GM13977 (cell line): Measurements from ENCODE around the gene BTN1A1.

ENCODE experiments used
- DNase-seq: peaks from one replicate; pipeline ENCODE4 v3.0.0; 2012; ENCODE audit warnings: low spot score
- in situ Hi-C: fragments of 300-500 bp; cut with MboI; formaldehyde crosslinking; loops from one replicate; pipeline ENCODE4 v1.12.0; 2022; ENCODE audit warnings: low sequenced_read_pairs, low pct_unique_long_range_greater_than_20kb, mixed read lengths, inconsistent platforms; ENCODE audit not compliant: unreplicated experiment
- TF ChIP-seq, protein P1 (sequence below): IDR thresholded peaks from 2 replicates; pipeline ENCODE4 v1.5.1; 2012; ENCODE audit warnings: mild to moderate bottlenecking, control low read depth; ENCODE audit not compliant: insufficient read depth; ENCODE audit errors: extremely low read depth, missing control alignments

The BTN1A1 gene

DNA sequence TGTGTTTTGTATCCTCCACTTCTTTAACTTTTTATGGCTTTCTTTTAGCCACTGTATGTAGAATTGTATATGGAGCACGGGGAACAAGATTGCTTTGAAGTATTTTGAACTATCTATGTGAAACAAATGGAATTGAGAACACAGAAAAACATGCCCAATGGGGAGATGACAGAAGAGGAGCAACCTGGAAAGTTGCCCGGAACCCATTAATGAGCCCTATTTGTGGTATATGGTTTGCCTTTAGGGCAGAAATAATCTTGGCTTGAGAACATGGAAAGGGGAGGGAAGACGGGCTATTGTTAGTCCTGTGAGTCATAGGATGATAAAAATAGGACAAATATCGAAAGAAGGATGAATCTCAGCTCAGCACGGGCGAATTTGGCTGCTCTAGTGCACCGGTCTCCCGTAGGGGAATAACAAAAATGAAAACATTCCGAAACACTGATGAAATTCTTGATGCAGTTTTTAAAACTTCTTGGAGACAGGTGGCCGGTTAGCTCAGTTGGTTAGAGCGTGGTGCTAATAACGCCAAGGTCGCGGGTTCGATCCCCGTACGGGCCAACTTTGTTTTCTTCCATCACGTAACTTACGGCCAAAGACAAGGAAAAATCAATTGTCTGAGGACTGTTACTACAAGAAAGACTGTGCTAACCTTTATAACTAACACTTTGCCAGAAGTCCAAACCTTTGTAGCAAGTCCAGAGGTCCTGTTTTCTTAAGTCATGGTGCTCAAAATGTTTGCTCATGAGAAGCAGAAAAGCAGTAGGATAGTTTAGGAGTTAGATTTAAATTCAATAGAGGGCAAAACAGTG is 53.7 kb downstream of the BTN1A1 start:
- in situ Hi-C loops, result no loop called here
- DNase-seq, result peak; percentile 48

DNA sequence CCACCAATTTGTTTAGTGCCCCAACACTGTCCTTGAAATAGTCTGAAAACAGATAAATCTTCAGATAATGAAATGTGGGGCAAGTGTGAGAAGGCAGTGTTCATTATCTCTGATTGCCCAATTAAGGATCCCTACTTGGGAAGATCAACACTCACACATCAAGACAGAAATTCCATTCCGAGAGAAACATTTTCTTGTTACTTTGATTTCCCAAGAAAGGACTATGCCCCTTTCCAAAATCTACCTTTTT is 54.3 kb downstream of the BTN1A1 start:
- in situ Hi-C loops, result no loop called here
- TF ChIP-seq, protein P1, sequence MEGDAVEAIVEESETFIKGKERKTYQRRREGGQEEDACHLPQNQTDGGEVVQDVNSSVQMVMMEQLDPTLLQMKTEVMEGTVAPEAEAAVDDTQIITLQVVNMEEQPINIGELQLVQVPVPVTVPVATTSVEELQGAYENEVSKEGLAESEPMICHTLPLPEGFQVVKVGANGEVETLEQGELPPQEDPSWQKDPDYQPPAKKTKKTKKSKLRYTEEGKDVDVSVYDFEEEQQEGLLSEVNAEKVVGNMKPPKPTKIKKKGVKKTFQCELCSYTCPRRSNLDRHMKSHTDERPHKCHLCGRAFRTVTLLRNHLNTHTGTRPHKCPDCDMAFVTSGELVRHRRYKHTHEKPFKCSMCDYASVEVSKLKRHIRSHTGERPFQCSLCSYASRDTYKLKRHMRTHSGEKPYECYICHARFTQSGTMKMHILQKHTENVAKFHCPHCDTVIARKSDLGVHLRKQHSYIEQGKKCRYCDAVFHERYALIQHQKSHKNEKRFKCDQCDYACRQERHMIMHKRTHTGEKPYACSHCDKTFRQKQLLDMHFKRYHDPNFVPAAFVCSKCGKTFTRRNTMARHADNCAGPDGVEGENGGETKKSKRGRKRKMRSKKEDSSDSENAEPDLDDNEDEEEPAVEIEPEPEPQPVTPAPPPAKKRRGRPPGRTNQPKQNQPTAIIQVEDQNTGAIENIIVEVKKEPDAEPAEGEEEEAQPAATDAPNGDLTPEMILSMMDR, result no peak
- DNase-seq, result no peak

More for the DNA sequence above, 53.7 kb downstream of the BTN1A1 start:
- TF ChIP-seq, protein P1, result no peak

DNA sequence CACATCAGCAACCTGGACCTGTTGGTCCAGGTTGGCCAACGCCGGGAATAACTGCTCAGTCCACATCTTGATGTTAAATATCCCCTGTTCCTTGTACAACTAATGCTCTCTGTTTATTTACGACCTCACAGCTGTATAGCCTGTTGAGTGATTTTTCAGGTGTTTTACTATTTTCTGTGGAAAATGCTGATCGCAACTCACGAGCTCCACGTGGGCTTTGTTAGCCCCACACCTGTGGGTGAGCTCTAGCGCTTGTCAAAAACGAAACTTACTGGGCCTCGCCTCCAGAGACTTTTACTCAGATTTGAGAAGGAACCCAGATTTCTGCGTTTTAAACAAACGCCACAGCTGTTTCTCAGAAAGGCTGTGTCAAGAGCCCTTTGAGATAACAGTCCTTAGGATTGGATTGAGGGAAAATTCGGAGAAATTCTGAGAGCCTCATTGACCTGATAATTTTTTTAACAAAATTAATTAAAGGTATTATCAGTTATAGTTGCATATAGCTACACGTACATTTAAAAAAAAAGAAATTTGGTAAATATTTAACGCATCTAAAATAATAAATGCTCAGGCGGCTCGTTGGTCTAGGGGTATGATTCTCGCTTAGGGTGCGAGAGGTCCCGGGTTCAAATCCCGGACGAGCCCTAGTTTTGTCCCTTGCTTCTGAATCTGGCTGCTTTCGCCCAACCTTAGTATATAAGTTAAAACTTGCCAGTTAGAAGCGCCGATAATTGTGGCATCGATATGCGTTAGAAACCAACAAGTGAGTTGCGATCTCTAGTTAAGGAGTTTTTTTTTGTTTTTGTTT is 54.8 kb downstream of the BTN1A1 start:
- in situ Hi-C loops, result no loop called here
- TF ChIP-seq, protein P1, result no peak
- peak; percentile 54 for DNase-seq

DNA sequence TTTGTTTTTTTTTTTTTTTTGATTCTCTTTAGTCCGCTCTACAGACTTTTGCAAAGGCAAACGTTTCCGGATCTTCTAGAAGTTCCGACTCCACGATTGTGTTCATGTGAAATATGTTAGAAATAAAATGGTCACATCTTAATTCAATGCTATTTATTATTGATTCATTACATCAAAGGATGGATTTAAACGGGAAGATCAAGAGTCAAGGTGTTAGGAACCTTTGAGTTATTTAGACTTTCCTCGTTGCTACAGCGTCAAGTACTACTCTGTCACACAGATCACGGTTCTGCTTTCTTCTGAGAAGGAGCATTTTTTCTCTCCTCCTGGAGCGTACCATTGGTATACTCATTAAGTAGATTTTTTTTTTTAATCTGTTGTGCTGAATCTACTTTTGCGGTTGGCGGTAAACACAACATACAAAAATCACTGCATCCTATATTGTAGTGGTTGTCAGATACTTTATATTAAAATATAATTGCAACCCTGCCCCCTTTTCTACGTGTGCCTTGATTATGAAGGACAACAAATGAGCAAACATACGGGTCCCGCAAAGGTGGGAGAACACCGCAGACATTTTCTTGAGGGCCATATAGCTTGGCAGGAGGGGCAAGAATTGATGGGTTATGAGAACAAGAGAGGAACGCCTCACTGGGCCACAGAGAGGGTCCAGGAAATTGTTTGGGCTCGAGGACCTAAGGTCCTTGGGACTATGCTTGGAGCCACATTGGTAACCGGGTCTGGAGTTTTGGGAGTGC is 55.6 kb downstream of the BTN1A1 start:
- TF ChIP-seq, protein P1, result no peak

DNA sequence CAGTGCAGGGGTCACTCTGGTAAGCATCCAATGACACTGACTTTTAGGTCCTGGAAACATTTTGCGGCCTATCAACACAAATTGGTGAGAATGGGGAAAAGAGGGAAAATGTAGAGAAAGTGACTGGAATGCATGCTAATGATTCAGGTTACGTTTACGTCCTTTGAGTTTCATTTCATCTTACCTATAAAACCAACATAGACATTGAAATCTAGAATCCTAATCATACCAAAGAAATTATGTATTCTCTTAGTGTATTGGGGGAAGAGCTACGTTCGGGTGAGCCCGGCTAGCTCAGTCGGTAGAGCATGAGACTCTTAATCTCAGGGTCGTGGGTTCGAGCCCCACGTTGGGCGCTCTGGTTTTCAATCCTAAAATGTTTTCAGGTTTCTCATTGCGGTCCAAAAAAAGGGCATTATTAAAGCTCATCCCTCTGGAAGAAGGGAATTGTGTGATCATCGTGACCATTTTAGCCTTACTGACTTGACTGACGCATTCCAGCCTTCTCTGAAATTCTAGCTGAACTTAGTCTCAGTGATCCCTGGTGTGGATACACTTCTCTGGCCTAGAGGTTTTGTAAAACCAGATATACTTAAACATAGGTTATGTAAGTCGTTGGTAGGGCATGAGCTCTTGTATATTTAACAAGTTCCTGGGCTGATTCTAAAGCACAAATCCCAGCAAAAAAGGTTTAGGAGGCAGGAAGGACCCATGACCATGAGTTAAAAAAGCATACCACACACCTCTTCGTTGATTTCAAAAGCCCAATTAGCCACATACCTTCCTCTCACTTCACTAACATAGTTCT is 56.4 kb downstream of the BTN1A1 start:
- DNase-seq, result no peak
- in situ Hi-C loops, result no loop called here
- TF ChIP-seq, protein P1, result no peak

More for the DNA sequence above, 55.6 kb downstream of the BTN1A1 start:
- DNase-seq, result no peak
- in situ Hi-C loops, result no loop called here
